CD4-positive, alpha-beta T cell treated with Interferon alpha-2 for 1 hour (primary cell): ENCODE measurements around the gene CYB5R4.

Source experiments
- DNase-seq, 2 donors: peaks; one replicate each; pipeline ENCODE4 v3.0.0-alpha.2; 2020 to 2022

Gene CYB5R4

GRCh38 chr6:84001119-84001518 is 141.6 kb downstream of the CYB5R4 start:
- DNase-seq: no peak

GRCh38 chr6:84002226-84002625 is 142.7 kb downstream of the CYB5R4 start:
- no peak for DNase-seq

- no peak for DNase-seq
Observed at GRCh38 chr6:84003131-84003530, 143.6 kb downstream of the CYB5R4 start.

- DNase-seq: no peak
Observed at GRCh38 chr6:84003654-84004053, 144.2 kb downstream of the CYB5R4 start.

- no peak for DNase-seq
Observed at GRCh38 chr6:84007871-84008270, 148.4 kb downstream of the CYB5R4 start.

GRCh38 chr6:84013354-84013753 is 153.9 kb downstream of the CYB5R4 start:
- no peak for DNase-seq

- no peak for DNase-seq
Observed at GRCh38 chr6:84013931-84014330, 154.4 kb downstream of the CYB5R4 start.

GRCh38 chr6:84016029-84016428 is 156.5 kb downstream of the CYB5R4 start:
- no peak for DNase-seq
